GM19463 (cell line): ENCODE measurements around the gene TRANK1.

ENCODE experiments used
- ATAC-seq: cut with Tn5 transposase; IDR thresholded peaks from one replicate; pipeline ENCODE4 v1.9.1; 2021; ENCODE audit warnings: mild to moderate bottlenecking, moderate library complexity; ENCODE audit not compliant: unreplicated experiment

Gene TRANK1

DNA sequence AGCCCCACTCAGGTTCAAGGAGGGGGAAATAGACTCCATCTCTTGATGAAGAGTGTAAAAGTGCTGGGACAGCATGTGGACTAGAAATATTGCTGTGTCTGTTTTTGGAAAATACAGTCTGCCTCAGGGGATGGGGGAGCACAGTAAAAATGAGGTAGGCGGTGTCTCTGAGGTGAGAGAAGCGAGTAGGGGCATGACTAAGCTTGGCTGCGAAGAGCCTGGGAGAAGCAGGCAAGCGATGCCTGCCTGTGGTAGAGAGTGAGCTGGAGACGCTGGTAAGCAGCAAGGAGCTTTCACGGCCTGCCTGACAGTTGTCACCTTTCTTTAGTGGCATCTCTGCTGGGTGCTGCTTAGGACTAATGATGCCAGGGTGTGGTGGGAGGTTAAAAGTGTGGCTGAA lies 131.5 kb downstream of the TRANK1 start:
- ATAC-seq, result no peak

DNA sequence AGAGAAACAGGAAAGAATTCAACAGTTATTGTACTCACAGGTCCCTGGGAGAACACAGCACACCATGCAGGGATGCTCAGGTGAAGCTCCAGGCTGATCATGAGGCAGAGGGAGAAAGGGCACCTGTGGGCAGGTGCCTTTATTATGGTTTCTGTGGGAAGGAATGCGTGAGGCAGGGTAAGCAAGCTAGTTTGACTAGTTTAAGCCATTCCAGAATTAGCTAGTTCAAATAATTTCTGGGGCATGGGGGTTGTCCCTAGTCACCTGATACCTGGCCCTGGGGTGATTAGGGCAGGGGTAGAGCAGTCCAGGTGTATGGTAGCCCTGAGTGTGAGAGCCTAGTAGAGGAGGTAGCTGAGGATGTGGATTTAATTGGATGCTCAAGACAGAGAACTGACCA lies 132.6 kb downstream of the TRANK1 start:
- ATAC-seq, result no peak

DNA sequence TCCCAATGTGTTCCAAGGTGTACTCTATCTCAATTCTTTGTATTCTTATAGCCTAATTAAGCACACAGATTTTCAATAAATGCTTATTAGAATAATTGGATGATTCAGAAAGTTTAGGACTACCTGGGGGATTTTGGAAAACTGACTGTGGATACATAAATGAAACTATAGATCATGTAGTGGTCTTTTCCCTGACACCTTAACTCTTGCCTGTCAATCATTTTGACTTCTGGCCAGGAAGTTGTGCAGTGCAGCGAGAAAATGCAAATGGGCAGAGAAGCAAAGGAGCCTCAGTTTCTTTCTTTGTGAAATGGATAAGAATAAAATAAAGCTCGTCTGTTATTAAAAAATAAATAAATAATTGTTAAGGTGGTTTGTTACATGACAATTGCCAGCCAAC lies 133.1 kb downstream of the TRANK1 start:
- ATAC-seq, result no peak

DNA sequence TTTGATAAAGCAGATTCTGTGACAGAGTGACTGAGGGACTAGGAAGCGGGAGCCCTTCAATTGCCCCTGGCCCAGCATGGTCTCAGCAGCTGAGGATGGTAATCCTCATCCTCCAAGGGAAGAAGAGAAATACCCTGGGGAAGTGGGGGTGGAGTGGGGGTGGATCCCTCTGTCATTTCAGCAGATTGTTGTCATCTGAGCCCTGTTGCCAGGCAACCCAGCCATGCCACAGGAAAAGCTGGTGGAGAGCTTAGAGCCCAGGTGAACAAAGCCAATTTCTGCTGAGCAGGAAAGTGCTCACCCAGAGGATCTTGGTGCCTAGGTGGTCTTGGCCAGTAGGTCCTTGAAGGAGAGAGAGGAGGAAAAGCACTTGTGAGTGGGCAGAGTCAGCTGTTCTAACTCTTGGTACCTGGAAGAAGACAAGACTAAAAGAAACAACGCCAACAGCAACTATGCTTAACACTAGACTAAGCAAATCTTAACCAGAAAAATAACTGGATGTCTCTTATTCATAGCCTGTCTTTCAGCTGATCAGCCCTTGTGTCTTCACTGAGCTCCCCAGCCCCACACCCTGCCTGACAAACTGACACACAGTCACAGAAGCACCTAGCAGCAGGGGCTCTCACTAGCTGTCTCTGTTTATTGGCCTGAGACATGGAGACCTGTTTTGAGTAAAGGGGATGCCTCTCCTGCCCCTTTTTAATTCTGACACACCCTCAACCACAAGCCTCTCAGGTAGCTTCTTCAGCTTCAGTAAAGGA lies 140.4 kb downstream of the TRANK1 start:
- no peak for ATAC-seq

DNA sequence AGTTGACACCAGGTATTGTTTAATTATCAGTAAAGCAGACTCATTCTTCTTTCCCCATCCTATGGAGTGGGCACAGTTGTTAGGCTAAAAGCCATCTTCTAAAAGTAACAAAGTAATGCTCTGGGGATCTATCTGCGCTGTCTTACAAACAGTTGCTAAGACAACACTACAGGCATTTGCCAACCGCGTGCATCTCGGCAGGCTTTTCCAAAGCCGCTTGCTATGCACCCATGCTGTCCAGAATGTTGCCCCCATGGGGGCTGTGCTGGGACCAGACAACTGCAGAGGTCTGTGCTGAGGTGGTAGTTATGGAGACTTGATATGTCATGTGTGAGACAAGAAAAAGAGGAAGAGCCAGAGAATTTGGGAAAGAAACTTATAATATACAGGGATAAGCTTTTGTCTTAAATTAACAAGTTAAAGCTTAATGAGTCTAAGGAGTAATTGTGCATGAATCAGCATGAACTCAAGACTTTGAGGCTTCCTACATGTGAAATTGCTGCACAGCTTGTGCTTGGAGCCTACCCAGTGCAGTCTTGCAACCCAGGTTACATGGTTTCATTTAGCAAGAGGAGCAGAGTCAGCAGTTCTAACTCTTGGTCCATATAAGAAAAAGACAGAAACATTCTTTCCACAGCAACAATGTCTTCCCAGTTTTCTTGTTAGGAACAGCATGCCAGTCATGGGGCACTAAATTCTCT lies 141.6 kb downstream of the TRANK1 start:
- ATAC-seq, result no peak

DNA sequence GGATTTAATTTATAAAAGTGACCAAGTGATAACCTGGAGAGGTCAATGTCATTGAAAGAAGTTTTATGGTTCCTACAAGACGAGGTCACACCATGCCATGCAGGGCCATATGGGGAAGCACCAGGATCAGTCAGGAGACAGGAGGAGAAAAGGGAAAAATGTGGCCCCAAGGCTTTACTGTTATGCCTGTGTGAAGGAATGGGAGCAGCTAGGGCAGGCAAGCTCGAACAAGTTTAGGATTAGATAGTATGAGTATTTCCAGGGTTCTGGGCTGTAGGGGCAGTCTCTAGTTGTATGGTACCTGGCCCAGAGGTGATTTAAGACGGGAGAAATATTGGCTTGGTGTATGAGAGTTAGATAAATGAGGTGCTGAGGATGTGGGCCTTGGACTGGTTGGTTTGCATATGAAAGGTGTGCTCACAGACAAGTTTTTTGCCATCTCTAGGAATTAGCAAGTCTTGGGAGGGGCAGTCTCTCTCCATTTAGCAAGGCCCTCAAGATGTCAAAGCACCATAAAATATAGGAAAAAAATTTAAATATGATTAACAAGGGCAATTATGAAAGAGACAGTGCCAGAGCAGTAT lies 144.2 kb downstream of the TRANK1 start:
- ATAC-seq, result no peak

DNA sequence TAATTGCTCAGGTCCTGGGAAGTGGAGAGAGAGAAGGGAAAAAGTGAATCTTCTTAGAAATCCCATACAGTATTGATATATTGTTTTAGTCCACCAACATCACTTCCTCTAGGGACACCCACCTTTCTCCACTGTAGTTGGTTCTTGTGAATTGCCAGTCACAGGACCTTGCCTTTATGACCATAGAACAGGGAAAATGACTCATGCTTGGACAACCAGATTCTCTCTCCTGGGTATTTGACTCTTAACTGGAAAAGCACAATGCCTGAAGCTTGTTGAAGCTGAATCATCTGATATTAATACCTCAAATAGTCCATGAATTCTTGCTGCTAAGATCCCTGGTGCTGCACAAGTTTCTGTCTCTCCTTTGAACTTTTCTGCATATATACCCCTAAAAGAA lies 148.0 kb downstream of the TRANK1 start:
- ATAC-seq, result no peak

DNA sequence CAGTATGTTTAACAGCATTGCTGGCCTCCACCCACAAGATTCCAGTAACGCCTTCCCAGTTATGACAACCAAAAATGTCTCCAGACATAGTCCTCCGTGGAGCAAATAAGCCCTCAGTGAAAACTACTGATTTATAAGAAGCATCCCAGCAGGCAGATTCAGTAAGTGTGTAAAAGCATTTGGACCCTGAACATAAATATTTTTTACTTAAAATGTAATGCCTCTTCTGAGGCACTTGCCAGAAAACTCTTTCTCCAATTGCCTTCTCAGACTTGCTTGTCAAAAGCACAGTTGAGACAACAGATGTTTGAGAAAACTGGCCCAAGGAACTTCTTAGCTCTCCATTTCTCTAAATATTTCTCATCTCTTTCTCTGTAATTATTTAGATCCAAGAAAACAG lies 148.7 kb downstream of the TRANK1 start:
- no peak for ATAC-seq

DNA sequence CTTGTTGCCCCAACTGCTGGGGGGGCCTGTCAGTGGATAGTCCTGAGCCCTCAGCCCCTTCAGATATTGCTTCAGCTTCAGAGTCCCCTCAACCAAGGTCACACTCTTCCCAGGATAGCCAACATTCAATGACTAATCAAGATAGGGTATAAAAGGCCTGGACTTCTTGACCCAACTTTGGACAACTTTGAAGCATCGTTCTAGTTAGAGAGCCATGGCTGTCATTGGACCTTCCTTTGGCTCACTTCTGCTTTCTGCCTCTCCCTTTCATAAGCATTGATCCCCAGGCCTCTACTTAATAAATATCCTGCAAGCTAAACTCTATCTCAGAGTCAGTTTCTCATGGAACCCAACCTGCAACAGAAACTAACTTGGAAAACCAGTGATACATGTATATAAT lies 149.2 kb downstream of the TRANK1 start:
- ATAC-seq, result no peak

DNA sequence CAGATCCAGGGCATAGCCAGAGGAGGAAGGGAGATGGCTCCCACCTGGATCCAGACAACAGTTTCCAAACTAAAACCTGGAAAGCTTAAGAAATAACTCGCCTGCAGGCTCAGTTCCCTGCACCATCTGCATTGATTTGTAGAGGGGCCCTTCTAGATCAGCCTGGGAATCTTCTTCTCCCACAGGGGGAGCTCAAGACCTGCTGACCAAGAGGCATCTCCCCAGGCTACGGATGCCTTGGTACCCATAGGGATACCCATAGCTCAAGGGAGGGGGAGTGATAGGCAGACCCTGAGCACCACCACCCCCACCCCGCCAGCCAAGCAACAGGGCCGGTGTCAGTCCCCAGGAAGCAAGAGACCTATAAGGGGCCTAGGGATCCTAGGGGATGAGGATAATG lies 152.5 kb downstream of the TRANK1 start:
- no peak for ATAC-seq

DNA sequence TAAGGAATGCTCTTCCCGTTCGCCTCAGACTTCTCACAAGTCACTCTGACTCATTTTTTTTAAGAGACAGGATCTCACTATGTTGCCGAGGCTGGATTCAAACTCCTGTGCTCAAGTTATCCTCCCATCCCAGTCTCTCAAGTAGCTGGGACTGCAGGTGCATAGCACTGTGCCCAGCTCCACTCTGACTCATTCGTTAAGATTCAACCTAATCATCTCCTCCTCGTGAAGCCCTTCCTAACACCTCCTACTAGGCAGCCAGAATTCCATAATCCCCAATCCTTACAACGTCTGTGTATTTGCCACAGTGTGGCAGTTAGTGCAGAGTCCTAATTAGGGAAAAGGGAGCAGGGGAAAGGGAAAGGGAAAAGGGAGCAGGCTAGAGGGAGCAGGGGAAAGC lies 154.1 kb downstream of the TRANK1 start:
- ATAC-seq, result no peak

DNA sequence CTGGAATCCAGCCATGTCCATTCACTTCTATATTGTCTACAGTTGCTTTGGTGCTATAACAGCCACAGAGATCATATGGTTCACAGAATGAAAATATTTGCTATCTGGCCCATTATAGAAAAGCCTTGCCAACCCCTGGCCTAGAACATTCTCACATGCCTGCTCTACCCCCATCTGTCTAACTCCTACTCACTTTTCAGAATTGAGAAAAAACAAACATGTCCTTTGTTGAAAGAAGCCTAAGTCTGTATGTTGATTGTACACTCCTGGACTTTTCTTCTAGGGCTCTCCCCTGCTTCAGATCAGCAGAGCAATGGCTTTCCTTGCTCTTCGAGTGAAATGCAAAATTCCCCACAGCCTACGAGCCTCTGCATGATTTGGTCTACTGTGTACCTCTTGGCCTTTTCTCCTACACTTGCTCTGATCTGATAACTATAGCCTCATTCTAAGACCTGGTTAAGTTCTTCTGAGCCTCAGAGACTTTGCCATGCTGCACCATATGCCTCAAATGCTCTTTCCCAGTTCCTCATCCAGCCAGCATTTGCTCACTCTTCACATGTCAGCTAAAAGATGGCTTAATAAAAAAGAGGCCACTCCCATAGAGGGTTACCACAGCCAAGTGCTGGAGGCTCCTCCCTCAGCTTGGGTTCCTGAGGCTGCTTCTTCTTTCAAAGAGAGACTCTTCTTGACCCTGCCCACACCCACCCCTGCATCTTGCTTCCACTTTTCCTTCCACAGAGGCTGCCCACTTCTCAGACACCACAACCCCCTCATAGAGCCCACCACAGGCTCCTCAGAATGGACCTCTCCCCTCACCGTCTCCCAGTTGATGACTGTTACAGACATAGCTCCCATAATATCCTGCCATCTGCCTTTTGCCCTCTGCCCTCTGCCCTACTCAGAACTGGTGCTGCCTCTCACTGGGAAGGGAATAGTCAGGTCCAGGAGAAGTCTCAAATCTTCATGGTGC lies 157.6 kb downstream of the TRANK1 start:
- no peak for ATAC-seq

DNA sequence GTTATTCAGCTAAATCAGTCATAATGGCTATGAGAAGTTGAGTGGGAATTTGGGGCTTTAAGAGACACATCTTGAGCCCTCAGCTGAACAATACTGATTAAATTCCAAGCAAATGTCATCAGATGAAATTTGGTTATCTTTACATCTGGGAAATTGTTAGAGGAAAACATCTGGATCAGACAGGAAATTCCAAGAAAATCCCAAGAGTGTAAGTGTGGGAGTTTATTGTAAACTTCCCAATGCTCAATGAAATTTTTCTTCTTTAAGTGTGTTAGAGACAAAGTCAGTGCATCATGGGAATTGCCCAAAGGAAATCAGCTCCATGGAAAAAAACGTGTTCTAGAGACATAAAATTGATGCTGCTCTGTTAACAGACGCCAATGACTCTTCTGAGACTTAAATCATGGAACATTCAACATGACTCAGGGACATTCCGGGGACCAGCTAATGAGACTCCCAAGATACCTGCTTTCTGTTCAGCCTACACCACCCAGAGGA lies 160.7 kb downstream of the TRANK1 start:
- ATAC-seq, result no peak

DNA sequence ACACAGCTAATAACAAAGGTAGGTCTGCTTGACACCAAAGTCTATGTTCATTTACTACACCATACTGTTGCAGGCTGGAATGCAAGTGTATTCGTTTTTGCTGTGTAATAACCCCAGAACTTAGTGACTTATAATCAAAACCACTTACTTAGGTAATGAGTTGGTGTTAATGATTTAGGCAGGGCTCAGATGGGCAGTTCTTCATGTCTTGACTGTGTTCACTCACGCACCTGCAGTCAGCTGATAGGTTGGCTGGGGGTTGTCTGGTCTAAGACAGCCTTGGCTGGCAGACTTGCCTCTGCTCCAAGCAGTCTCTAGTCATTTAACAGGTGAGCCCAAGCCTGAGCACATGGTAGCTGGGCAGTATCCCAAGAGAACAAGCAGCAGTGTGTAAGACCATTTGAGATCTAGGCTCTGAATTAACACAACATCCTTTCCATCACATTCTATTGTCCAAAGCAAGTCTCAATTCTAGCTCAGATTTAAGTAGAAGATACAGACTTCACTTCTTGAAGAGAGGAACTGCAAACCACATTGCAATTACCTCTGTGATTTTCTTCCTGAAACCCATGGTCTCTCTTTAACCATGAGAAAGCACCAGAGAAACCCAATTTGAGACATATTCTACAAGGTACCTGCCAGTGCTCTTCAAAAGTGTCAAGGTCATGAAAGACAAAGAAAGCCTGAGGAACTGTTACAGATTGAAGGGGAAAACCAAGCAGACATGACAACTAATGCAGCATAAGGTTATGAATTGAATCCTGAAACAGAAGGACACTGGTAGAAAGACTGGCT lies 167.2 kb downstream of the TRANK1 start:
- ATAC-seq, result peak; percentile 85
